ENCODE measurements around the gene SEMA3A. TPM values are rescaled to one million over a fixed set of nuclear protein-coding genes. Genes with fewer than 3 reads are reported as not detected.
"Not testable (repeated sequence)": the region's sequence is repeated elsewhere in the genome, so short reads cannot be mapped to it uniquely, and the experiment has no call there.

The SEMA3A gene
- total and polyA plus RNA-seq, 4 donors: 0.08 to 11.0 (median 5.7) TPM; not detected in 1

- intact Hi-C loops (cut with DNase I): no loop called here
- no peaks in the 10 kb centered on the region for H3K27me3 ChIP-seq (ENCODE audit: control insufficient read depth in 1 of 2, insufficient read depth in 2 of 2, low read length in 1 of 2)
- no peaks in the 10 kb centered on the region for H3K36me3 ChIP-seq (ENCODE audit: control insufficient read depth in 1 of 2, insufficient read depth in 2 of 2, low read length in 1 of 2)
- H3K9me3 ChIP-seq (ENCODE audit: control insufficient read depth, low read length): no peaks in the 10 kb centered on the region
- no peak overlapping the region for H3K4me3 ChIP-seq (ENCODE audit: low read length in 2 of 2)
- no peaks in the 10 kb centered on the region for H3K4me1 ChIP-seq (ENCODE audit: control insufficient read depth in 1 of 2, insufficient read depth in 2 of 2, low read length in 2 of 2)
- ATAC-seq (ENCODE audit: low FRiP score) (no peak), DNase-seq (no peak)
- WGBS, 2 donors: 75 to 90% methylated on average over 4 of the region's 4 CpGs
- H3K27ac ChIP-seq (ENCODE audit: low read depth in 1 of 2, low read length in 2 of 2): no peak overlapping the region
These were observed 37.4 kb downstream of the SEMA3A start for GRCh38 chr7:84157171-84157570.

- WGBS, 2 donors: 51 to 64% methylated on average over 6 of the region's 6 CpGs
- ATAC-seq (ENCODE audit: low FRiP score) (no peak), DNase-seq (no peak)
- Histone ChIP-seq H3K4me1 (ENCODE audit: control insufficient read depth in 1 of 2, insufficient read depth in 2 of 2, low read length in 2 of 2) (no peaks in the 10 kb centered on the region), H3K27ac (ENCODE audit: low read depth in 1 of 2, low read length in 2 of 2) (no peak overlapping the region), H3K4me3 (ENCODE audit: low read length in 2 of 2) (no peak overlapping the region), H3K9me3 (ENCODE audit: control insufficient read depth, low read length) (no peaks in the 10 kb centered on the region), H3K36me3 (ENCODE audit: control insufficient read depth in 1 of 2, insufficient read depth in 2 of 2, low read length in 1 of 2) (no peaks in the 10 kb centered on the region), H3K27me3 (ENCODE audit: control insufficient read depth in 1 of 2, insufficient read depth in 2 of 2, low read length in 1 of 2) (no peaks in the 10 kb centered on the region)
- intact Hi-C loops (cut with DNase I): no loop called here
These were observed 39.4 kb downstream of the SEMA3A start for GRCh38 chr7:84154991-84155781.

GRCh38 chr7:84152995-84153394 is 41.6 kb downstream of the SEMA3A start:
- H3K4me3 ChIP-seq (ENCODE audit: low read length in 2 of 2): no peak overlapping the region
- no peaks in the 10 kb centered on the region for H3K9me3 ChIP-seq (ENCODE audit: control insufficient read depth, low read length)
- no peak for DNase-seq
- H3K27ac ChIP-seq (ENCODE audit: low read depth in 1 of 2, low read length in 2 of 2): no peak overlapping the region
- H3K27me3 ChIP-seq (ENCODE audit: control insufficient read depth in 1 of 2, insufficient read depth in 2 of 2, low read length in 1 of 2): no peaks in the 10 kb centered on the region
- ATAC-seq (ENCODE audit: low FRiP score): no peak
- H3K4me1 ChIP-seq (ENCODE audit: control insufficient read depth in 1 of 2, insufficient read depth in 2 of 2, low read length in 2 of 2): no peaks in the 10 kb centered on the region
- intact Hi-C loops (cut with DNase I): no loop called here
- H3K36me3 ChIP-seq (ENCODE audit: control insufficient read depth in 1 of 2, insufficient read depth in 2 of 2, low read length in 1 of 2): no peaks in the 10 kb centered on the region

GRCh38 chr7:84150370-84150769 is 44.2 kb downstream of the SEMA3A start:
- WGBS, 2 donors: 93 to 95% methylated on average over 21 to 22 of the region's 22 CpGs
- H3K4me1 ChIP-seq (ENCODE audit: control insufficient read depth in 1 of 2, insufficient read depth in 2 of 2, low read length in 2 of 2); H3K27me3 ChIP-seq (ENCODE audit: control insufficient read depth in 1 of 2, insufficient read depth in 2 of 2, low read length in 1 of 2); H3K9me3 ChIP-seq (ENCODE audit: control insufficient read depth, low read length); H3K36me3 ChIP-seq (ENCODE audit: control insufficient read depth in 1 of 2, insufficient read depth in 2 of 2, low read length in 1 of 2); DNase-seq; intact Hi-C loops (cut with DNase I); H3K4me3 ChIP-seq (ENCODE audit: low read length in 2 of 2); ATAC-seq (ENCODE audit: low FRiP score); H3K27ac ChIP-seq (ENCODE audit: low read depth in 1 of 2, low read length in 2 of 2): not testable (repeated sequence)

GRCh38 chr7:84149573-84149972 is 45.0 kb downstream of the SEMA3A start:
- H3K9me3 ChIP-seq (ENCODE audit: control insufficient read depth, low read length): no peaks in the 10 kb centered on the region
- H3K27me3 ChIP-seq (ENCODE audit: control insufficient read depth in 1 of 2, insufficient read depth in 2 of 2, low read length in 1 of 2): no peaks in the 10 kb centered on the region
- no peak overlapping the region for H3K27ac ChIP-seq (ENCODE audit: low read depth in 1 of 2, low read length in 2 of 2)
- intact Hi-C loops (cut with DNase I): no loop called here
- ATAC-seq (ENCODE audit: low FRiP score) (no peak), DNase-seq (no peak)
- no peak overlapping the region for H3K4me3 ChIP-seq (ENCODE audit: low read length in 2 of 2)
- no peaks in the 10 kb centered on the region for H3K4me1 ChIP-seq (ENCODE audit: control insufficient read depth in 1 of 2, insufficient read depth in 2 of 2, low read length in 2 of 2)
- 73 to 74% methylated on average over 3 of the region's 3 CpGs for WGBS, 2 donors
- no peaks in the 10 kb centered on the region for H3K36me3 ChIP-seq (ENCODE audit: control insufficient read depth in 1 of 2, insufficient read depth in 2 of 2, low read length in 1 of 2)

- Histone ChIP-seq H3K4me1 (ENCODE audit: control insufficient read depth in 1 of 2, insufficient read depth in 2 of 2, low read length in 2 of 2) (no peaks in the 10 kb centered on the region), H3K27ac (ENCODE audit: low read depth in 1 of 2, low read length in 2 of 2) (no peak overlapping the region), H3K36me3 (ENCODE audit: control insufficient read depth in 1 of 2, insufficient read depth in 2 of 2, low read length in 1 of 2) (no peaks in the 10 kb centered on the region), H3K27me3 (ENCODE audit: control insufficient read depth in 1 of 2, insufficient read depth in 2 of 2, low read length in 1 of 2) (no peaks in the 10 kb centered on the region), H3K4me3 (ENCODE audit: low read length in 2 of 2) (no peak overlapping the region), H3K9me3 (ENCODE audit: control insufficient read depth, low read length) (no peaks in the 10 kb centered on the region)
- ATAC-seq (ENCODE audit: low FRiP score) (no peak), DNase-seq (no peak)
- intact Hi-C loops (cut with DNase I): no loop called here
- WGBS, 2 donors: 40 to 51% methylated on average over 3 of the region's 3 CpGs
These were observed 48.7 kb downstream of the SEMA3A start for GRCh38 chr7:84145892-84146291.

GRCh38 chr7:84144935-84145334 is 49.7 kb downstream of the SEMA3A start:
- Histone ChIP-seq H3K4me1 (ENCODE audit: control insufficient read depth in 1 of 2, insufficient read depth in 2 of 2, low read length in 2 of 2) (no peaks in the 10 kb centered on the region), H3K27ac (ENCODE audit: low read depth in 1 of 2, low read length in 2 of 2) (no peak overlapping the region), H3K36me3 (ENCODE audit: control insufficient read depth in 1 of 2, insufficient read depth in 2 of 2, low read length in 1 of 2) (no peaks in the 10 kb centered on the region), H3K9me3 (ENCODE audit: control insufficient read depth, low read length) (no peaks in the 10 kb centered on the region), H3K4me3 (ENCODE audit: low read length in 2 of 2) (no peak overlapping the region), H3K27me3 (ENCODE audit: control insufficient read depth in 1 of 2, insufficient read depth in 2 of 2, low read length in 1 of 2) (no peaks in the 10 kb centered on the region)
- intact Hi-C loops (cut with DNase I): no loop called here
- 61 to 75% methylated on average over 1 of the region's 1 CpG for WGBS, 2 donors
- no peak for DNase-seq
- ATAC-seq (ENCODE audit: low FRiP score): no peak

GRCh38 chr7:84144480-84144879 is 50.1 kb downstream of the SEMA3A start:
- 89 to 92% methylated on average over 3 of the region's 3 CpGs for WGBS, 2 donors
- Histone ChIP-seq H3K36me3 (ENCODE audit: control insufficient read depth in 1 of 2, insufficient read depth in 2 of 2, low read length in 1 of 2) (no peaks in the 10 kb centered on the region), H3K4me1 (ENCODE audit: control insufficient read depth in 1 of 2, insufficient read depth in 2 of 2, low read length in 2 of 2) (no peaks in the 10 kb centered on the region), H3K27me3 (ENCODE audit: control insufficient read depth in 1 of 2, insufficient read depth in 2 of 2, low read length in 1 of 2) (no peaks in the 10 kb centered on the region), H3K27ac (ENCODE audit: low read depth in 1 of 2, low read length in 2 of 2) (no peak overlapping the region), H3K4me3 (ENCODE audit: low read length in 2 of 2) (no peak overlapping the region), H3K9me3 (ENCODE audit: control insufficient read depth, low read length) (no peaks in the 10 kb centered on the region)
- intact Hi-C loops (cut with DNase I): no loop called here
- ATAC-seq (ENCODE audit: low FRiP score) (no peak), DNase-seq (no peak)

GRCh38 chr7:84142726-84143125 is 51.9 kb downstream of the SEMA3A start:
- WGBS, 2 donors: 17 to 37% methylated on average over 3 of the region's 3 CpGs
- H3K36me3 ChIP-seq (ENCODE audit: control insufficient read depth in 1 of 2, insufficient read depth in 2 of 2, low read length in 1 of 2): no peaks in the 10 kb centered on the region
- intact Hi-C loops (cut with DNase I): no loop called here
- H3K9me3 ChIP-seq (ENCODE audit: control insufficient read depth, low read length): no peaks in the 10 kb centered on the region
- no peaks in the 10 kb centered on the region for H3K4me1 ChIP-seq (ENCODE audit: control insufficient read depth in 1 of 2, insufficient read depth in 2 of 2, low read length in 2 of 2)
- DNase-seq (no peak), ATAC-seq (ENCODE audit: low FRiP score) (no peak)
- H3K27ac ChIP-seq (ENCODE audit: low read depth in 1 of 2, low read length in 2 of 2): no peak overlapping the region
- H3K4me3 ChIP-seq (ENCODE audit: low read length in 2 of 2): no peak overlapping the region
- H3K27me3 ChIP-seq (ENCODE audit: control insufficient read depth in 1 of 2, insufficient read depth in 2 of 2, low read length in 1 of 2): no peaks in the 10 kb centered on the region

Data from aorta (tissue), 5 donors.